H1 (cell line): ENCODE measurements around the gene RND2. TPM values are rescaled to one million over a fixed set of nuclear protein-coding genes. Genes with fewer than 3 reads are reported as not detected.
A peak's percentile ranks its signal among the peaks of the same experiment; 100 is the strongest.

Source experiments
- CBX8 ChIP-seq: fragments of 300-800, 300-1000 bp; sonication (generic); IDR thresholded peaks from 2 replicates; pipeline ENCODE4 v1.7.1; 2016; ENCODE audit warnings: low read depth, low read length, borderline replicate concordance
- CEBPB ChIP-seq: IDR thresholded peaks from 2 replicates; pipeline ENCODE4 v1.6.1; 2012; ENCODE audit warnings: low read depth, low read length
- CHD7 ChIP-seq: fragments of 300-600 bp; sonication (generic); IDR thresholded peaks from 2 replicates; pipeline ENCODE4 v1.7.1; 2012; ENCODE audit warnings: low read length, moderate library complexity, mild to moderate bottlenecking, inconsistent platforms; ENCODE audit not compliant: insufficient replicate concordance
- CREB1 ChIP-seq: IDR thresholded peaks from 2 replicates; pipeline ENCODE4 v1.6.1; 2012; ENCODE audit warnings: inconsistent platforms
- EZH2 ChIP-seq: fragments of 200-600 bp; sonication (generic); IDR thresholded peaks from 2 replicates; pipeline ENCODE4 v1.7.1; 2012; ENCODE audit warnings: low read depth, mild to moderate bottlenecking, moderate library complexity, low read length, inconsistent platforms; ENCODE audit not compliant: severe bottlenecking
- KDM1A ChIP-seq: fragments of 200-600, 300-600 bp; sonication (generic); IDR thresholded peaks from 2 replicates; pipeline ENCODE4 v1.7.1; 2016; ENCODE audit warnings: mild to moderate bottlenecking, low read length, borderline replicate concordance
- NANOG ChIP-seq: IDR thresholded peaks from 2 replicates; pipeline ENCODE4 v1.6.1; 2011; ENCODE audit warnings: low read length, low read depth, mild to moderate bottlenecking, inconsistent platforms; ENCODE audit not compliant: insufficient read depth, poor library complexity, severe bottlenecking
- POLR2AphosphoS5 ChIP-seq: IDR thresholded peaks from 2 replicates; pipeline ENCODE4 v1.6.1; 2011; ENCODE audit warnings: low read depth, low read length
- SIX5 ChIP-seq: IDR thresholded peaks from 2 replicates; pipeline ENCODE4 v1.6.1; 2011; ENCODE audit warnings: mild to moderate bottlenecking, low read depth, low read length
- YY1 ChIP-seq: IDR thresholded peaks from 2 replicates; pipeline ENCODE4 v1.6.1; 2011; ENCODE audit warnings: low read depth, mild to moderate bottlenecking, low read length
- polyA plus RNA-seq, 7 experiments: library from polyadenylated mRNA; depleted of rRNA in 3 of 7; stranded (reverse) in 5 of 7; unstranded in 2 of 7; fragments of >200 nt in 5 of 7; fragments of 200-250 nt in 2 of 7; gene quantifications; 1 replicate in 5 of 7; 2 replicates in 1 of 7; 4 replicates in 1 of 7; pipeline versions ENCODE4 v1.2.1 to v1.2.3, GENCODE V29; 2011 to 2013; ENCODE audit warnings: missing spikeins in 2 of 7, mixed read lengths in 2 of 7
- total RNA-seq: library from RNA; stranded (reverse); fragmentation: NEBNext Ultra II Directional; extraction: Animal tissue kit (Norgen Biotek cat#: 25700); gene quantifications from 2 replicates; pipeline ENCODE4 v1.2.1, GENCODE V29; 2021

Gene RND2
- total and polyA plus RNA-seq, 2 of the 8 experiments (the other 6 are each of a cell fraction or from before 2014, with no cell fraction given): 51.3 to 61.4 TPM

- TF ChIP-seq CHD7 (peak; percentile 69), POLR2AphosphoS5 (peak; percentile 91), CEBPB (no peak), CBX8 (no peak), KDM1A (no peak), SIX5 (peak; percentile 37; the same call in 1 of the 2 replicates), CREB1 (peak; percentile 92), YY1 (no peak), EZH2 (no peak), NANOG (peak; percentile 68)
Observed at GRCh38 chr17:42997984-42998938, 26.8 kb upstream of the RND2 start, which contains the start of gene RPL27 (continued).
